Ishikawa (cell line): ENCODE results near the gene TEX54.

Source experiments
- CEBPB ChIP-seq: IDR thresholded peaks from 2 replicates; pipeline ENCODE4 v1.6.1; 2012
- CREB1 ChIP-seq: IDR thresholded peaks from 2 replicates; pipeline ENCODE4 v1.6.1; 2012; ENCODE audit warnings: low read depth
- EGR1 ChIP-seq: IDR thresholded peaks from 2 replicates; pipeline ENCODE4 v1.6.1; 2012
- EP300 ChIP-seq: IDR thresholded peaks from 2 replicates; pipeline ENCODE4 v1.6.1; 2012; ENCODE audit warnings: borderline replicate concordance
- FOXM1 ChIP-seq: IDR thresholded peaks from 2 replicates; pipeline ENCODE4 v1.6.1; 2012; ENCODE audit warnings: low read depth, borderline replicate concordance
- MAX ChIP-seq: IDR thresholded peaks from 2 replicates; pipeline ENCODE4 v1.6.1; 2012
- NFIC ChIP-seq: IDR thresholded peaks from 2 replicates; pipeline ENCODE4 v1.6.1; 2012
- RAD21 ChIP-seq: IDR thresholded peaks from 2 replicates; pipeline ENCODE4 v1.6.1; 2012; ENCODE audit warnings: low read depth
- REST ChIP-seq: IDR thresholded peaks from 2 replicates; pipeline ENCODE4 v1.6.1; 2012; ENCODE audit warnings: low read depth, mild to moderate bottlenecking
- TAF1 ChIP-seq: IDR thresholded peaks from 2 replicates; pipeline ENCODE4 v1.6.1; 2012; ENCODE audit warnings: low read depth, mild to moderate bottlenecking
- TCF12 ChIP-seq: IDR thresholded peaks from 2 replicates; pipeline ENCODE4 v1.6.1; 2012; ENCODE audit warnings: low read depth
- TEAD4 ChIP-seq: IDR thresholded peaks from 2 replicates; pipeline ENCODE4 v1.6.1; 2012
- USF1 ChIP-seq: IDR thresholded peaks from 2 replicates; pipeline ENCODE4 v1.6.1; 2012
- YY1 ChIP-seq: IDR thresholded peaks from 2 replicates; pipeline ENCODE4 v1.6.1; 2012; ENCODE audit warnings: low read depth
- ZBTB7A ChIP-seq: IDR thresholded peaks from 2 replicates; pipeline ENCODE4 v1.6.1; 2012; ENCODE audit warnings: low read depth

The TEX54 gene

GRCh38 chr11:62831520-62832335, 913 bp downstream of the TEX54 start, which contains the start of gene STX5:
Gene STX5, minus strand, starts transcription at chr11:62832051. Its CDS starts 808 bp downstream, at chr11:62831243.
- no peak for TF ChIP-seq TCF12
- no peak for TF ChIP-seq REST
- TF ChIP-seq YY1: no peak
- TF ChIP-seq RAD21: no peak
- 0 out of 2 replicates have a peak, but pooled peaks have one; percentile 13 for TF ChIP-seq FOXM1
- TF ChIP-seq TAF1: peak; percentile 71
- no peak for TF ChIP-seq TEAD4
- no peak for TF ChIP-seq CEBPB
- TF ChIP-seq EP300: 0 out of 2 replicates have a peak, but pooled peaks have one; percentile 22
- peak; percentile 49; the same call in 1 of the 2 replicates for TF ChIP-seq USF1
- TF ChIP-seq EGR1: peak; percentile 5; the same call in 1 of the 2 replicates
- TF ChIP-seq MAX: peak; percentile 22; the same call in 1 of the 2 replicates
- peak; percentile 91 for TF ChIP-seq CREB1
- TF ChIP-seq NFIC: no peak
- TF ChIP-seq ZBTB7A: 0 out of 2 replicates have a peak, but pooled peaks have one; percentile 9

- no peak for TF ChIP-seq RAD21
- no peak for TF ChIP-seq TEAD4
- no peak for TF ChIP-seq REST
- TF ChIP-seq EP300: no peak
- no peak for TF ChIP-seq NFIC
- no peak for TF ChIP-seq YY1
- TF ChIP-seq CREB1: no peak
Measured at GRCh38 chr11:62830904-62831519, 1.6 kb downstream of the TEX54 start.

GRCh38 chr11:62823677-62824076, 9.0 kb downstream of the TEX54 start:
- TF ChIP-seq TAF1 (no peak), EP300 (no peak)

GRCh38 chr11:62817129-62817528, 15.5 kb downstream of the TEX54 start:
- TF ChIP-seq CEBPB (no peak), NFIC (no peak), MAX (no peak), YY1 (no peak), FOXM1 (no peak), RAD21 (no peak), CREB1 (no peak), USF1 (no peak), TCF12 (no peak), EGR1 (no peak), REST (no peak), EP300 (no peak), TEAD4 (no peak), ZBTB7A (no peak), TAF1 (no peak)
